ENCODE data around the gene CHP2.

DNA sequence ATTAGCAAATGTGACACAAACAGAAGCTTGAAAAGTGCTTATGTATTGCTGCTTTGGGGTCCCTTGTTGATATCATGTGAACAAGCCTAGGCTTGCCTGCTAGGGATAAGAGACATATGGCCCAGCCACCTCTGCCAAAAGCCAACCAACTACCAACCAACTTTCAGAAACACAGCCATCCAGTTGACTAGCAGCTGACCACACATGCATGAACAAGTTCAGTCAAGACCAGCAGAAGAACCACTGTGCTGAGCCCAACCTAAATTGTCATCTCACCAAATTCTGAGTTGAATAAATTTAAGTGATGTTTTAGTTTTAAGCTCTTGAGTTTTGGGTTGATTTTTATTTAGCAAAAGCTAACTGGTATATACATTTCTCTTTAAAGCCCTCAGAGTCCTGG lies 45.3 kb upstream of the CHP2 start:
- TF ChIP-seq, protein P1, sequence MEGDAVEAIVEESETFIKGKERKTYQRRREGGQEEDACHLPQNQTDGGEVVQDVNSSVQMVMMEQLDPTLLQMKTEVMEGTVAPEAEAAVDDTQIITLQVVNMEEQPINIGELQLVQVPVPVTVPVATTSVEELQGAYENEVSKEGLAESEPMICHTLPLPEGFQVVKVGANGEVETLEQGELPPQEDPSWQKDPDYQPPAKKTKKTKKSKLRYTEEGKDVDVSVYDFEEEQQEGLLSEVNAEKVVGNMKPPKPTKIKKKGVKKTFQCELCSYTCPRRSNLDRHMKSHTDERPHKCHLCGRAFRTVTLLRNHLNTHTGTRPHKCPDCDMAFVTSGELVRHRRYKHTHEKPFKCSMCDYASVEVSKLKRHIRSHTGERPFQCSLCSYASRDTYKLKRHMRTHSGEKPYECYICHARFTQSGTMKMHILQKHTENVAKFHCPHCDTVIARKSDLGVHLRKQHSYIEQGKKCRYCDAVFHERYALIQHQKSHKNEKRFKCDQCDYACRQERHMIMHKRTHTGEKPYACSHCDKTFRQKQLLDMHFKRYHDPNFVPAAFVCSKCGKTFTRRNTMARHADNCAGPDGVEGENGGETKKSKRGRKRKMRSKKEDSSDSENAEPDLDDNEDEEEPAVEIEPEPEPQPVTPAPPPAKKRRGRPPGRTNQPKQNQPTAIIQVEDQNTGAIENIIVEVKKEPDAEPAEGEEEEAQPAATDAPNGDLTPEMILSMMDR (IDR thresholded peaks at IDR 0.05) = no peak
- no peak for TF ChIP-seq POLR2A (IDR thresholded peaks at IDR 0.05)
